HG03558 (cell line): ENCODE measurements around the gene SNTG2.

Experiments
- ATAC-seq: cut with Tn5 transposase; IDR thresholded peaks from one replicate; pipeline ENCODE4 v1.9.1; 2021; ENCODE audit warnings: moderate number of reproducible peaks; ENCODE audit not compliant: unreplicated experiment; ENCODE audit errors: extremely low read depth

The SNTG2 gene

DNA sequence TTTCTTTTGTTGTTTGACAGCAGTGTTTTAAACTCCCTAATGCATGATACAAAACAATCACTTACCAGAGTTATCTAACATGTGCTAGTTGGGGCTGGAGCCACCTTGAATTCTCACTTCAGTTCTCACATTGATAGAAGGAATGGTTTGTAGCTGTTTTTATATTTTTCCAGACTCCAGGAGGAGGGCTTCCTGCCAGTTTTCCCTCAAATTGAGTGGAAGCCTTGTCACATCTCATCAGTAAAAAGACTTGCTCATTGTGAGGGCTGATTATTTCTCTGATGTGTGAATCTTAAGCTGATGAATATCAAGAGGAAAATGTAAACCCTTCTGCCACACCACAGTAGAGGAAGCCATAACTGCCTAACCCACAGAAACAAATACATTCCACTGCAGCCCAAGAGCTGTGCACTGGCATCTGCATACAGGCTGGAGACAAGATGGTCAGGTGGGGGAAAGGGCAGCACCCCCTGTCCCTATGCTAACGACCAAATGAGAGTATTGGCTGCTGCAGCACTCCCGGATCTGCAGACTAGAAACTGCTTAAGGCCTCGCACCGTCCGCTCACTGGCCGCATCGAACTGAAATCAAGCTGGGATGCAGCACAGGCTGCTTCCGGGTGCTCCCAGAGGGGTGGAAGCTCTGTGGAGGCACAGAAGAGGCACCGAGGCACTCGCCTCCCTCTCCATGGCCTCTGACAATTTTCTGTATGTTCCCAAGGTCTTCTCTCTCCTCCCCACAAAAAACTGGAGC lies 388.9 kb downstream of the SNTG2 start:
- no peak for ATAC-seq

DNA sequence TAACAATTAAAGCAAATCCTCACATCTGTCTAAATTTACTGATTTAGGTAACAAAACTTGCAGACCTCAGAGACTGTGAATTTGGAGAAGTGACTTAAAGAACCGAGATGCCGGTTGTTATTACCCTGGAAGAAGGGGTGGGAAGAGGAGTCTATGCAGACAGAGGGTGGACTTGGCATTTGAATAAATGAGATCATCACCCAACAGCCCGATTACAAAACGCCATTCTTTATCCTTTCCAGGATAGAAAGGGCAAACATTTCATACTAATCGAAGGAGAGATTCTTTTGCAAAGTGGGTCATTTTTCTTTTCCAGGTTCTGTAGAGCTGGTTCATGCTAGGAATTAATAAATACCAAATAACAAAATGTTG lies 389.5 kb downstream of the SNTG2 start:
- ATAC-seq = no peak

- ATAC-seq = no peak
Measured at GRCh38 chr2:1341404-1342120, 390.9 kb downstream of the SNTG2 start.

- no peak for ATAC-seq
Measured at GRCh38 chr2:1348789-1349188, 398.1 kb downstream of the SNTG2 start.

DNA sequence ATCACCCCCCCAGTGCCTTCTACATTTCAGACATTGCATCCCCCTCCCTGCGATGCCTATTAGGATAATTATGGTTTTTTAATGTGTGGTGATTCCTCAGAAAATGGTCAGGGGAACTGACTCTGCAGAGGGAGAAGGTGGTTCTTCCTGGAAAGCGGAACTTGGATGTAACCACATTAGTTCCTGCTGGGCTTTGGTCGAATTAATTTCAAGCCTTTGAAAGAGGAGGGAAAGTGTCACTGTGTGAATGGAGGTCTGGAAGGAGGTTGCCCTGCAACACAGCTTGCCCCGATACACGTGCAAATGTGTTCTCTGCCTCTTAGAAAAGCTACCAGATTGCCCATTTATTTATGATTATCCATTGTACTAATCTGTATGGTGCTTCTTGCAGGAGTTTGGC lies 399.5 kb downstream of the SNTG2 start:
- ATAC-seq = no peak

GRCh38 chr2:1353124-1353523 lies 402.5 kb downstream of the SNTG2 start:
- ATAC-seq = no peak

DNA sequence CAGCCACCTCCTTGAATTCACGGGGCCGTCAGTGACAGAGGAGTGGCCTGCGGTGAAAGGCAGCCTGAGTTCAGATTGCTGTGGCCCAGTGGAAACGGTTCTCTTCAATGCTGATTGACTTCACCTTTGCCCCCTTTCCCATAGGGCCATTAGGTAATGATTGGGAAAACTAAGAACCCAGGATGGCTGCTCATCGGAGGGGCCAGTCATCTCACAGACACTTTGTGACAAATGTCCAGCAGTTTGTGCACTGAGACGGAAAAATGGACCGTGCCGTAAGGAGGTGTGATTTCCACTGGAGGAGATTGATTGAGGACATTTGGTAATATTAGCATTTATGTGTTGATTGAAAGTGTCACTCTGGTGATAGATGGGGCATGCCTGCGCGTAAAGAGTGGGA lies 402.9 kb downstream of the SNTG2 start:
- no peak for ATAC-seq

DNA sequence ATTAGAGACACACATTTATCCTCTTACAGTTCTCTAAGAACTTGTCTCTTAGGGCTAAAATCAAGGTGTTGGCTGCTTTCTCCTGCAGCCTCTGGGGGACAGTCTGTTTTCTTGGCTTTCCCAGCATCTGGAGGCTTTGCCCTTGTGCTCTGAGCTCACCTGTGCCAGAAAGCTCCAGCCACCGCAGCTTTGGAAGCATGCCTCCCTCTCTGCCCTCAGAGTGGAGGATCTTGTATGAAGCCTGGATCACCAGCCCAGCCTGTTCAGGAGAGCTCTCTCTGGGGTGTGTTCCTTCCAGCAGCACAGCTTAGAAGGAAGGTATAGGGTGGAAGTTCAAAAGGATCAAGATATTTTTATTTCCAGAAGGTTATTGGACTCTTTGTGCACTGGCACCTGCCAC lies 409.5 kb downstream of the SNTG2 start:
- no peak for ATAC-seq

DNA sequence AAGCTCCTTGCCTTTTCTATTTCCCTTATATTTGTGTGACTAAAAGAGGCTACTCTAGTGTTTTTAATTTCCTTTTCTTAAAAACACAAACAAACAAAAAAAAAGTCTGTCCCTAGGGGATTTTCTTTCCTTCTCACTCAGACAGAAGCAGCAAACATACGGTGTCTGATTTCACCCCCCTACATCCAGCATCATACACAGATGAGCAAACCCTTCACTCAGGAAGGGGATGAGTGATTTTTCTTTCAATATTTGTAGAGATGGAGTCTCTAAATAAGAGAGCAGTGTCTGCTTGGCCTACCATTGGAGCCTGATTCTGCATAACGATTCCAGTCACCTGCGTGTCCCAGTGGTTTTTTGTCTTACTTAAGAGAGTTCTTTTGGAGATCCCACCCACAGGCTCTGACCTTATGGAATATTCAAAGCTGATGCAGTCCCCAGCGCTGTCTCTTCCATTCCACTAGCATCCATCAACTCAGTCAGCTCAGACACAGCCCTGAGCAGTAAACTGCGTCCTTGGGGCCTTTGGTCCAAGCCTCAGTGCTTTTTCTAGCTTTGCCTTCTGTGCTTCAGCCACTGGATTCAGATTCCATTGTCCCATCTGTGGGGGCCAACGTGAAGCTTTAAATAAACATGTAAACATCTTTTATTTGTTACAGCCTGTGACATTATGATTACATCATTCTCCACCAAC lies 410.1 kb downstream of the SNTG2 start:
- no peak for ATAC-seq

GRCh38 chr2:1363367-1363766 lies 412.7 kb downstream of the SNTG2 start:
- no peak for ATAC-seq

DNA sequence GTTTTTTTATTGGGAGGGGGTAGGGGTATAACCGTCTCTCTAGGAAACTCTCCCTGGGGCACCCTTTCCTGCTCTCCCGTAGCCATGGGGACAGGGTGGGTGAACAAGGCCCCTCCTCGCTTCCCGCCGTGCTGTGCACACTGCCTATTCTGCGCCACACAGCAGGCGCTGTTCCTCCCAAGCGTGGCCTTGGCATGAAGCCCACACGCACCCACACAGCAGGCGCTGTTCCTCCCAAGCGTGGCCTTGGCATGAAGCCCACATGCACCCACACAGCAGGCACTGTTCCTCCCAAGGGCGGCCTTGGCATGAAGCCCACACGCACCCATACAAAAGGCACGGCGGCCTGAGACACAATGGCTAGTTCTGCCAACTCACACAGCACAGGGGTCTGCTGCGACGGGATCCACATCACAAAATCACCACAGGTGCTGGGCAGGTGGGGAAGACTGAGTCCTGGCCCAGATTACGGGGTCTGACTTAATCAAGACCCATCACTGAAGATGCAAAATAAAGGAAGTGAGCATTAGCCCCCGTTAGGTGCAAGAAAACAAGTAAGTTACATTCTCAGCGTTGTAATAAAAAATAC lies 416.0 kb downstream of the SNTG2 start:
- no peak for ATAC-seq

DNA sequence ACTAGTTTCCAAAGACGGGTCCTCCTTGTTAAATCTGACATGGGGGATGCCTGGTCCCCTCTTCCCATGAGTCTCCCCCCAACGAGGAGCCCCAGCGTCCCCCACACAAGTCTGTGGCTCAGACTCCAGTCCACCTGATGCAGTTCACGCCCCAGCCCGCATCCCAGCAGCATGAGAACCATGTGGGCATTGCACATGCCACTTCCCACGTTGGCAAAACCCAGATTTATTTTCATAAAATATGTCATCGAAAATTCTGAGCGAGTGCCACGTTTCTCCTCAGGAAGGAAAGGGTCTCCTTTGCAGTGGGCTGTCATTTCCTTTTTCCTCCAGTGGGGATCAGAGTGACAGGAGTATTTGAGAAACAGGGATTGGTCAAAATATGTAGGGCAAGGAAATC lies 417.0 kb downstream of the SNTG2 start:
- no peak for ATAC-seq

DNA sequence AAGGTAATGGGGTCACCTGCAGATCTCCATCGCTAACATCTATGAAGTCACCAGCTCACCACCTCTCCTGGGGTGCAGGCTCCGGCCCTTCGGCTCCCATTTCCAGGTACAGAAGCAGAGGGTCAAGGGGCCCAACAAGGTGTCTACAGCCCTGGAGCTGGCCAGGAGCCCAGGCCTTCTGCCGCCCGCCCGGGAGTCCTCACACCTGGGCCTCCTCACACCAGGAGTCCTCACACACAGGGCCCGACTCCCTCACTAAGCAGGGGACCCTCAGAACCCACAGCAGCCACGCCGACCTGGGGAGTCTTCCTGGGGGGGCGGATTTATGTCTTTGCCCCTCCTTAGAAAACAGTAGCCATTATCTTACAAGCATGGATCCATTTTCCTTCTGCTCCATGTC lies 419.3 kb downstream of the SNTG2 start:
- no peak for ATAC-seq

GRCh38 chr2:1370461-1370860 lies 419.8 kb downstream of the SNTG2 start:
- ATAC-seq = no peak

- ATAC-seq = no peak
Measured at GRCh38 chr2:1371082-1371481, 420.4 kb downstream of the SNTG2 start.

DNA sequence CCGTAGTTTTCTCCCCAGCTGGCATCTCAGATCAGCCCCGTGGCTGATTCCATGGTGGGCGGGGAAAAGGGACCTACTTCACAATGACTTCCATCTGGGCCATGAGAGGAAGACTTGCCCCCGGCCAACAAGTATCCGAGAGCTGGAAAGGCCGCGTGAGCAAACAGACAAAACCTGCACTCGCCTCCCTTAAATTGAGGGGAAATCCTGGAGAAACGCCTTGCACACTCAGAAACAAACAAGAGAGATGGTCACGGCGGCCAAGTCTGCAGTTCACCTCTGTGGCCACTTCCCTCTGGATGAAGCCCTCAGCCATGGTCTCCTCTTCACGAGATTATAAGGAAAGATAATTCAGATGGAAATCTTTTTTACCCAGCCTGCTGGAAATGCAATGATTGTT lies 423.2 kb downstream of the SNTG2 start:
- ATAC-seq = no peak

GRCh38 chr2:1374287-1374686 lies 423.6 kb downstream of the SNTG2 start:
- no peak for ATAC-seq

DNA sequence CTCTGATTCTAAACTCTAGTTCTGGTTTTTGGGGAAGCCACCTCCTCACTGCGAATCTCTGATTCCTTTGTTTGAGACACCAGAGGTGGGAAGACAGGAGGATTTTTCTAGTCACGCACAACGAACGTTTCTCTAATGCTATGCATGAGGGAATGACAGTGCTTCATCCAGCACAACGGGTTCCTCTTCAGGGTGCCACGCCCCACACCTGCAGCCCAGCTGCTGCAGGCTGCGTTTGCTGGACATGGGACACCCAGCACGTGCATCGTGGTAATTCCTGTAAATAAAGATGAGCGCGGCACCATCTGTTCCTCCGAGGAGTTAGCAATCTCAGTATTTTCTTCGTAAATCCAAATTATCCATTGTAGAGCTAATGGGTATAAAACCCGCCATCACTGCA lies 425.1 kb downstream of the SNTG2 start:
- no peak for ATAC-seq

GRCh38 chr2:1377473-1377872 lies 426.8 kb downstream of the SNTG2 start:
- ATAC-seq = no peak

- no peak for ATAC-seq
Measured at GRCh38 chr2:1378456-1379150, 428.0 kb downstream of the SNTG2 start.
